GM23338 (cell line): ENCODE measurements around the gene ZPBP.

Experiments
- CREB1 ChIP-seq: fragments of 250-450 bp; sonication (Bioruptor Pico); IDR thresholded peaks from 2 replicates; pipeline ENCODE4 v1.5.0; 2020; ENCODE audit warnings: low read depth, mild to moderate bottlenecking, moderate library complexity
- CTCF ChIP-seq, 2 experiments: fragments of 200-600 bp in 1 of 2; sonication (generic) in 1 of 2; conservative IDR thresholded peaks; 2 replicates each; pipeline versions ENCODE4 v1.5.1 to v1.6.1; 2016 to 2017; ENCODE audit warnings: antibody characterized with exemption in 2 of 2, low read depth in 2 of 2, mild to moderate bottlenecking in 2 of 2, moderate library complexity in 1 of 2
- EZH2 ChIP-seq: fragments of 200-600 bp; sonication (generic); IDR thresholded peaks from one replicate; pipeline ENCODE4 v1.8.0; 2017; ENCODE audit warnings: antibody characterized with exemption, mild to moderate bottlenecking, low read depth; ENCODE audit not compliant: unreplicated experiment
- EZH2phosphoT487 ChIP-seq: fragments of 200-600 bp; sonication (generic); IDR thresholded peaks from one replicate; pipeline ENCODE4 v1.8.1; 2018; ENCODE audit warnings: antibody characterized with exemption; ENCODE audit not compliant: unreplicated experiment
- NANOG ChIP-seq: IDR thresholded peaks from 2 replicates; pipeline ENCODE4 v1.6.1; 2016; ENCODE audit warnings: antibody characterized with exemption, borderline replicate concordance
- POLR2AphosphoS5 ChIP-seq: IDR thresholded peaks from 2 replicates; pipeline ENCODE4 v1.6.1; 2016; ENCODE audit warnings: antibody characterized with exemption, low read depth
- REST ChIP-seq: IDR thresholded peaks from one replicate; pipeline ENCODE4 v1.6.1; 2018; ENCODE audit warnings: antibody characterized with exemption; ENCODE audit not compliant: unreplicated experiment
- ZNF114 ChIP-seq: fragments of 250-450 bp; sonication (Bioruptor Pico); IDR thresholded peaks from 2 replicates; pipeline ENCODE4 v1.5.0; 2020; ENCODE audit warnings: mild to moderate bottlenecking, moderate library complexity
- TF ChIP-seq, protein P1 (sequence below): IDR thresholded peaks from 2 replicates; pipeline ENCODE4 v1.6.1; 2016; ENCODE audit warnings: antibody characterized with exemption

DNA sequence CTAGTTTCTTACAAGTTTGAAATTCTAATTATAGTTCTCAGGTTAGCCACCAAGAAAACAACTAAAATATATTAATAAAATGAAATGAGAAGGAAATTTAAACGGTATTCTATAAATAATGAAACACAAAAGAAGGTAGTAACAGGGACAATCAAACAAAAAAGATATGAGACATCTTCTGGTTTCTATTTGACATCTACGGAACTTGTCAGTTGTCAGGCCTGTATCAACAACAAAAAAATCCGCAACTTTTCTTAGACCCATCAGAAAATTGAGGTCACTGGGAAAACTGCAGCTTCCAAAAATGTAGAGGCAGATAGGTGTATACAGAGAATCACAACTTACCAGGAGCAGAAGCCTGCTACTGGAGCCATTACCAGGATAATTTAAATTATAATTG is 70.6 kb downstream of the ZPBP start:
- no peak for TF ChIP-seq EZH2
- no peak for TF ChIP-seq EZH2phosphoT487
- no peak for TF ChIP-seq CTCF (conservative IDR thresholded peaks at IDR 0.05; ENCODE audit: low read depth in 2 of 2)
- TF ChIP-seq POLR2AphosphoS5 = no peak
- TF ChIP-seq, protein P1, sequence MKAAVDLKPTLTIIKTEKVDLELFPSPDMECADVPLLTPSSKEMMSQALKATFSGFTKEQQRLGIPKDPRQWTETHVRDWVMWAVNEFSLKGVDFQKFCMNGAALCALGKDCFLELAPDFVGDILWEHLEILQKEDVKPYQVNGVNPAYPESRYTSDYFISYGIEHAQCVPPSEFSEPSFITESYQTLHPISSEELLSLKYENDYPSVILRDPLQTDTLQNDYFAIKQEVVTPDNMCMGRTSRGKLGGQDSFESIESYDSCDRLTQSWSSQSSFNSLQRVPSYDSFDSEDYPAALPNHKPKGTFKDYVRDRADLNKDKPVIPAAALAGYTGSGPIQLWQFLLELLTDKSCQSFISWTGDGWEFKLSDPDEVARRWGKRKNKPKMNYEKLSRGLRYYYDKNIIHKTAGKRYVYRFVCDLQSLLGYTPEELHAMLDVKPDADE = no peak
- TF ChIP-seq REST = no peak
- no peak for TF ChIP-seq CREB1 (CRISPR knock-in tag)
- no peak for TF ChIP-seq ZNF114
- TF ChIP-seq NANOG = no peak
